Umbilical cord (tissue), 2 donors: ENCODE results near the gene ZNF544. TPM values are rescaled to one million over a fixed set of nuclear protein-coding genes. Genes with fewer than 3 reads are reported as not detected.
"Not testable (repeated sequence)": the region's sequence is repeated elsewhere in the genome, so short reads cannot be mapped to it uniquely, and the experiment has no call there.

Source experiments
- DNase-seq: peaks from one replicate; pipeline ENCODE4 v3.0.0-alpha.2; 2015; ENCODE audit warnings: low spot score
- total RNA-seq: library from RNA; depleted of rRNA; stranded (reverse); fragments of >200 nt; gene quantifications from one replicate; pipeline ENCODE4 v1.2.3, GENCODE V29; 2014; ENCODE audit warnings: low replicate concordance; ENCODE audit not compliant: insufficient read depth

The ZNF544 gene
- total RNA-seq, 1 donor from 2014 or later, result 29.6 TPM

DNA sequence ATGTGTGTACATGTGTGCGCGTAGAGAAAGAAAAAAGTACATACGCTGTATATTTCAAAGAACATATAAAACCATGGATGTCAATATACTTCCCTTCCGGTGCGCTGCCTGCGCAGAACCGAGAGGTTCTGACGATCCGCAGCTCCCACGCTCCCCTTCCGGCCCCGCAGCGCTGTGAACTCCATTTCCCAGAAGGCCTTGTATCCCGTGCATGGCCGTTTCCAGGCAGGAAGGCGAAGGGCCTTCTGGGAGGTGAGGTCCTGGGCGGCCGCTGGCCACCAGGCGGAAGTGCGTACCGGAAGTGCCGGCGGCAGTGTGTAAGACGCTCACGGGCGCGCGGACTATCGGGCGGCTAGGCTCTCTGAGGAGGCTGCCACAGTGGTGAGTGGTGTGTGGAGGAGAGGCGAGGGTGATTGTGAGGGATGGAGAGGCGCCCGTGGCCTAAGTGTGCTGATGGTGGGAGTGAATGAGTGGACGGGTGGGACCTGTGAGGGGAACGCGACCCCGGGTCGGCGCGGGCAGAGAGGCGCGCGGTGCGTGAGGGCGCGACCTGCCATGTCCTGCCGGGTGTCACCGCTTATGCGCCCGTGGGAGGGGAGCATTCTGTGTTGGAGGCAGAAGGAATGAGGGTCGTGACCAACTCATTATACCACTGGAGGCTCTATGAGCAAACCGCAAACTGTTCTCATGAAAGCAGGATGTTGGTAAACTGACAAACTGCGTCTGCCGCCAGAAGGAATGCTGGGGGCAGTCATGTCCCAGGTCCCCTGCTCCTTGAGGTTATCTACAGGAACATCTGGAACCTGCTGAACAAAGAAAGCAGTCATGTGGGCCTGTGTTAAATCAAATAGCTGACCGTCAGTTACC lies 76.6 kb downstream of the ZNF544 start, which contains the start of gene ERVK3-1:
TSS of gene ERVK3-1 (plus strand) at position 313 of the 867 bp plus-strand sequence. CDS start 6,792 bp downstream, outside the sequence.
- DNase-seq, result peak; percentile 99

- no peak for DNase-seq
These were observed 77.2 kb downstream of the ZNF544 start for GRCh38 chr19:58305932-58306323.

DNA sequence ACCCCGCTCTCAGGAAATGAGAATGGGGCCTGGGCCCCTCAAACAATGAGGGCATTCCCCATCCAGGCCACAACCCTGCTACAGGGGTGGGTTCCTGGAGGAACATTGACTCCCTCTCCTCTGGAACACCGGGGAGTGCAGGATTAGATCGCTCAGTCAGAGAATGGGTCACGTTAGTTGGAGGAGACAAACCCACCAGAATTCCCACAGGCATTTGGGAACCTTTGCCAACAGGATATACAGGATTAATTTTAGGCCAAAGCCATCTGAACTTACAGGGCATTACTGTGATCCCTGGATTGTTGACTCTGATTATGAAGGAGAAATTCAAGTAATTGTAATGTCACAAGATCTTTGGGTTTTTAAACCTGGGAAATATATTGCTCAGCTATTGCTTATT lies 79.0 kb downstream of the ZNF544 start:
- no peak for DNase-seq

DNA sequence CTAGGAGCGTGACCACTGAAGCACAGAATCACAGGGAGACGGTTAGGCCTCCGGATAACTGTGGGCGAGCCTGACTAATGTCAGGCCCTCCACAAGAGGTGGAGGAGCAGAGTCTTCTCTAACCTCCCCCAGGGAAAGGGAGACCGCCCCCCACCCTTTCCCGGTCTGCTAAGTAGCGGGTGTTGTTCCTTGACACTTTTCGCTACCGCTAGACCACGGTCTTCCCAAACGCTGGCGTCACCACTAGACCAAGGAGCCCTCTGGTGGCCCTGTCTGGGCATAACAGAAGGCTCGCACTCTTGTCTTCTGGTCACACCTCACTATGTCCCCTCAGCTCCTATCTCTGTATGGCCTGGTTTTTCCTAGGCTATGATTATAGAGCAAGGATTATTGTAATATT lies 82.0 kb downstream of the ZNF544 start:
- DNase-seq, result not testable (repeated sequence)

DNA sequence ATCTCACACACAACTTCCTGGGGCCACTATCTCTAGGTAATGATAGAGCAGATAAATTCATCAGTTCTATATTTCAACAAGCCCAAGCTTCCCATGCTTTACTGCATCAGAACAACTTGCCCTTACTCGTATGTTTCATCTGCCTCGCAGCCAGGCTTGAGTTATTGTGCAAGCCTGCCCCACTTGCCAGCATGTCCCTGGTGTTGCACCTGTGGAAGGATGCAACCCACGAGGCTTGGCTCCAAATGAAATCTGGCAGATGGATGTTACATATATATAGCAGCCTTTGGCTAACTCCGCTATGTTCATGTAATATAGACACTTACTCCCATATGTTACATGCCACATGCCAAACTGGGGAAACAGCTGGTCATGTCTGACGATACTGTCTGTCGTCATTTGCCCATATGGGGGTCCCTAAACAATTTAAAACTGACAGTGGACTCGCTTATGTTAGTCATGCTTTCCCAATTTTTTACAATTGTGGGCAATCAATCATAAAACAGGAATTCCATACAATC lies 82.7 kb downstream of the ZNF544 start:
- DNase-seq, result no peak

Other genes starting within 250 kb of the ZNF544 start
- 64.8 TPM for gene ZNF606, start 226.1 kb upstream of the ZNF544 start, total RNA-seq
- 0.24 TPM for gene ZSCAN1, start 194.9 kb upstream of the ZNF544 start, total RNA-seq
- 8.9 TPM for gene ZNF135, start 169.6 kb upstream of the ZNF544 start, total RNA-seq
- gene ZSCAN18, start 130.7 kb upstream of the ZNF544 start, total RNA-seq, result 46.2 TPM
- gene ZNF329, start 78.1 kb upstream of the ZNF544 start, total RNA-seq, result 11.8 TPM
- 14.7 TPM for gene ZNF274, start 45.9 kb upstream of the ZNF544 start, total RNA-seq
- 5.3 TPM for gene ZNF8, start 50.0 kb downstream of the ZNF544 start, total RNA-seq
- gene ERVK3-1, start 76.5 kb downstream of the ZNF544 start, total RNA-seq, result 43.3 TPM
- gene ZSCAN22, start 98.1 kb downstream of the ZNF544 start, total RNA-seq, result 2.9 TPM
- gene A1BG, start 124.6 kb downstream of the ZNF544 start, total RNA-seq, result 4.1 TPM
- gene ZNF497, start 133.8 kb downstream of the ZNF544 start, total RNA-seq, result 1.7 TPM
- gene ZNF837, start 152.1 kb downstream of the ZNF544 start, total RNA-seq, result 3.4 TPM
- gene RPS5, start 158.4 kb downstream of the ZNF544 start, total RNA-seq, result 1,414 TPM
- 0.72 TPM for gene RNF225, start 166.7 kb downstream of the ZNF544 start, total RNA-seq
- 6.0 TPM for gene ZNF584, start 179.7 kb downstream of the ZNF544 start, total RNA-seq
- 24.8 TPM for gene ZNF132, start 211.2 kb downstream of the ZNF544 start, total RNA-seq
- gene ZNF324B, start 222.7 kb downstream of the ZNF544 start, total RNA-seq, result 16.4 TPM
- gene ZNF324, start 238.2 kb downstream of the ZNF544 start, total RNA-seq, result 16.1 TPM
- 7.0 TPM for gene ZNF446, start 247.4 kb downstream of the ZNF544 start, total RNA-seq